ENCODE measurements around the gene EGFL7.

DNA sequence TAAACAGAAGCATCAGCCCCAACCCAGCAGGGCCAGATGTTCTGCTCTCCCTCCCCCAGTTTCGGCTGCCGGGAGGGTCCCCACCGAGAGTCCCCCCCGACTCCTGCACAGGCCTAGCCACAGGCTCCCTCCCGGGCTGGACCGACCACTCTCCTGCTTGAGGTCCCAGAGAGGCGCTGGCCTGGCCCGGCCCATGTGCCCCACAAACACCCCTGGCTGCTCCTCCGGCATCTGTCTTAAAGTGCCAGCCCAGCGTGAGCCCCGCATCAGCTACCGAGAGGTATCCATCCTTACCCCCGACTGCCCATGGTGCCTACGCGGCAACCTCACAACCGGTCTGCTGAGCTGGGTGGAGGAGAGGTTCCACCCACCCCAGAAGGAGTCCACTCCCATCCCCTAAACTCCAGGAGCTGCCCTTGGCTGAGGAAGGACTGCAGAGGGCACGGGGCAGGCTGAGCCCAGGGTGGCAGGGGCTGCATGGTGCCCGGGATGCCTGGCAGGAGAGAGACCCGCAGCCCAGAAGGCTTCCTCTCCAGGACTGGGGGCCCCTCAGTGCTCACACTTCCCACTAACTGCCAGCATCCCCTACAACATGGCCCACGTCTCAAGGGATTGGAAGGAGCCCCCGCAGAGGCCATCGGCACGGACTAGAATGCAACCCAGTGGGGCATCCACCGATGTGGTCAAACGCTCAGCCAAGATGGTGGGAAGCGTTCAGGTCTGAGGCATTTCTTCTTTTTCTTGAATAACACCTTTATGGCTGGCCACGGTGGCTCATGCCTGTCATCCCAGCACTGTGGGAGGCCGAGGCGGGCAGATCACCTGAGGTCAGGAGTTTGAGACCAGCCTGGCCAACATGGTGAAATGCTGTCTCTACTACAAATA is 15.6 kb upstream of the EGFL7 start:
- TF ChIP-seq, protein P1, sequence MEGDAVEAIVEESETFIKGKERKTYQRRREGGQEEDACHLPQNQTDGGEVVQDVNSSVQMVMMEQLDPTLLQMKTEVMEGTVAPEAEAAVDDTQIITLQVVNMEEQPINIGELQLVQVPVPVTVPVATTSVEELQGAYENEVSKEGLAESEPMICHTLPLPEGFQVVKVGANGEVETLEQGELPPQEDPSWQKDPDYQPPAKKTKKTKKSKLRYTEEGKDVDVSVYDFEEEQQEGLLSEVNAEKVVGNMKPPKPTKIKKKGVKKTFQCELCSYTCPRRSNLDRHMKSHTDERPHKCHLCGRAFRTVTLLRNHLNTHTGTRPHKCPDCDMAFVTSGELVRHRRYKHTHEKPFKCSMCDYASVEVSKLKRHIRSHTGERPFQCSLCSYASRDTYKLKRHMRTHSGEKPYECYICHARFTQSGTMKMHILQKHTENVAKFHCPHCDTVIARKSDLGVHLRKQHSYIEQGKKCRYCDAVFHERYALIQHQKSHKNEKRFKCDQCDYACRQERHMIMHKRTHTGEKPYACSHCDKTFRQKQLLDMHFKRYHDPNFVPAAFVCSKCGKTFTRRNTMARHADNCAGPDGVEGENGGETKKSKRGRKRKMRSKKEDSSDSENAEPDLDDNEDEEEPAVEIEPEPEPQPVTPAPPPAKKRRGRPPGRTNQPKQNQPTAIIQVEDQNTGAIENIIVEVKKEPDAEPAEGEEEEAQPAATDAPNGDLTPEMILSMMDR (IDR thresholded peaks at IDR 0.05), result no peak
- TF ChIP-seq POLR2AphosphoS5 (IDR thresholded peaks at IDR 0.05), result no peak
- TF ChIP-seq POLR2A (IDR thresholded peaks at IDR 0.05), result no peak
- no peak for TF ChIP-seq EP300 (IDR thresholded peaks at IDR 0.05)

Data from gastroesophageal sphincter (tissue), 3 donors.